ENCODE results near the gene PDE2A.

DNA sequence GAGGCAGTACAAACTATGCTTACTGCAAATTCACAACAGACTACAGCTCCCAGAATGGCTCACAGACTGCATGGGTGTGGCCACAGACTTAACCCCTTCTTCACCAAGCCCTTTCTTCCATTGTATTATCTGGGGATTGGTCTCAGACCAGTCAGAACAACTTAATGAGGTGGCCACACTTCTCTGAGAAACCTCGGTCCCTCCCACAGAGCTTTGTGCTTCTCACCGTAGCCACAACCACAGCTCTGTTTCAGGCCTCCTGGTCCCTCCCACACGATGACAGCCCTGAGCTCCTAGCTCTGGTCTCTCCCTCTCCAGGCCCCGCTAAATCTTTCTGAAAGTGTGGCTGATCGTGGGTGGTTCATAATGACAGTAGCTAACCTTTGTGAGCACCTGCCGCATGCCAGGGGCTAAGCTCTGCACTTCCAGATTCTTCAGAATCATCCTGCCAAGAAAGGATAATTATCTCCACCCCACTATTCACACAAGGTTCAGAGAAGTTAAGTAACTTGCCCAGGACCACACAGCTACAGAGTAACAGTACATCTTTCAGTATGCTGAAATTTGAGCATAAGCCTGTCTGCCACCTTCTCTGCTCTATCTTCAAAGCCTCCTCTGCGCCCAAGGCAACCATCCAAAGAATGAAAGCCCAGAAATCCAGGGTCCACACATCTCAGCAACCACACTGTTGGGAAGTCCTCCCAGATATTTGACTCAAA is 5.4 kb downstream of the PDE2A start:
- TF ChIP-seq, protein P1, sequence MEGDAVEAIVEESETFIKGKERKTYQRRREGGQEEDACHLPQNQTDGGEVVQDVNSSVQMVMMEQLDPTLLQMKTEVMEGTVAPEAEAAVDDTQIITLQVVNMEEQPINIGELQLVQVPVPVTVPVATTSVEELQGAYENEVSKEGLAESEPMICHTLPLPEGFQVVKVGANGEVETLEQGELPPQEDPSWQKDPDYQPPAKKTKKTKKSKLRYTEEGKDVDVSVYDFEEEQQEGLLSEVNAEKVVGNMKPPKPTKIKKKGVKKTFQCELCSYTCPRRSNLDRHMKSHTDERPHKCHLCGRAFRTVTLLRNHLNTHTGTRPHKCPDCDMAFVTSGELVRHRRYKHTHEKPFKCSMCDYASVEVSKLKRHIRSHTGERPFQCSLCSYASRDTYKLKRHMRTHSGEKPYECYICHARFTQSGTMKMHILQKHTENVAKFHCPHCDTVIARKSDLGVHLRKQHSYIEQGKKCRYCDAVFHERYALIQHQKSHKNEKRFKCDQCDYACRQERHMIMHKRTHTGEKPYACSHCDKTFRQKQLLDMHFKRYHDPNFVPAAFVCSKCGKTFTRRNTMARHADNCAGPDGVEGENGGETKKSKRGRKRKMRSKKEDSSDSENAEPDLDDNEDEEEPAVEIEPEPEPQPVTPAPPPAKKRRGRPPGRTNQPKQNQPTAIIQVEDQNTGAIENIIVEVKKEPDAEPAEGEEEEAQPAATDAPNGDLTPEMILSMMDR (conservative IDR thresholded peaks at IDR 0.05): no peak
- TF ChIP-seq EZH2 (IDR thresholded peaks at IDR 0.05; ENCODE audit: low read depth): no peak

All from PC-9 (cell line).